ENCODE measurements around the gene CTXN1.

The CTXN1 gene

DNA sequence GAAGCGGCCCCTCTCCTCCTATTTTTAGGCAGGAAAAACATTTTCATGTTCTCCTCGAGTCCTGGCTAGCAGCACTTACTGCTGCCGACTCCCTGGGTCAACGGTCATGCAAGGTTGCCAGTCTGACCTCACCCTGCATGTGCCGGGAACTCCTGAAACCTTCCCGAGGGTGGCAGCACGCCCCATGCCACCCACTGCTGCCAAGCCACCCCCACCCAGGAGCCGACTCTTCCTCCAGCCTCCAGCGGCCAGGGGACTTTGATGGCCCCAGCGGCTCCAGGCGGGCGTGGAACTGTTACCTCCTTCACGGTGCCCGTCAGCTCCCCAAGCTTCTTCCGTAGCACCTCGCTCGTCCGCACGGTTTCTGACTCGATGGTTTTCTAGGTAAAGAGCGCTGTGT is 8.8 kb upstream of the CTXN1 start:
- TF ChIP-seq, protein P1, sequence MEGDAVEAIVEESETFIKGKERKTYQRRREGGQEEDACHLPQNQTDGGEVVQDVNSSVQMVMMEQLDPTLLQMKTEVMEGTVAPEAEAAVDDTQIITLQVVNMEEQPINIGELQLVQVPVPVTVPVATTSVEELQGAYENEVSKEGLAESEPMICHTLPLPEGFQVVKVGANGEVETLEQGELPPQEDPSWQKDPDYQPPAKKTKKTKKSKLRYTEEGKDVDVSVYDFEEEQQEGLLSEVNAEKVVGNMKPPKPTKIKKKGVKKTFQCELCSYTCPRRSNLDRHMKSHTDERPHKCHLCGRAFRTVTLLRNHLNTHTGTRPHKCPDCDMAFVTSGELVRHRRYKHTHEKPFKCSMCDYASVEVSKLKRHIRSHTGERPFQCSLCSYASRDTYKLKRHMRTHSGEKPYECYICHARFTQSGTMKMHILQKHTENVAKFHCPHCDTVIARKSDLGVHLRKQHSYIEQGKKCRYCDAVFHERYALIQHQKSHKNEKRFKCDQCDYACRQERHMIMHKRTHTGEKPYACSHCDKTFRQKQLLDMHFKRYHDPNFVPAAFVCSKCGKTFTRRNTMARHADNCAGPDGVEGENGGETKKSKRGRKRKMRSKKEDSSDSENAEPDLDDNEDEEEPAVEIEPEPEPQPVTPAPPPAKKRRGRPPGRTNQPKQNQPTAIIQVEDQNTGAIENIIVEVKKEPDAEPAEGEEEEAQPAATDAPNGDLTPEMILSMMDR (IDR thresholded peaks at IDR 0.05; ENCODE audit: borderline replicate concordance, control extremely low read depth, extremely low read depth, insufficient read depth, missing control alignments), result no peak
- no peak for DNase-seq (ENCODE audit: low spot score)
- in situ Hi-C loops (cut with MboI; ENCODE audit: low sequenced_read_pairs, unreplicated experiment), result no loop called here

DNA sequence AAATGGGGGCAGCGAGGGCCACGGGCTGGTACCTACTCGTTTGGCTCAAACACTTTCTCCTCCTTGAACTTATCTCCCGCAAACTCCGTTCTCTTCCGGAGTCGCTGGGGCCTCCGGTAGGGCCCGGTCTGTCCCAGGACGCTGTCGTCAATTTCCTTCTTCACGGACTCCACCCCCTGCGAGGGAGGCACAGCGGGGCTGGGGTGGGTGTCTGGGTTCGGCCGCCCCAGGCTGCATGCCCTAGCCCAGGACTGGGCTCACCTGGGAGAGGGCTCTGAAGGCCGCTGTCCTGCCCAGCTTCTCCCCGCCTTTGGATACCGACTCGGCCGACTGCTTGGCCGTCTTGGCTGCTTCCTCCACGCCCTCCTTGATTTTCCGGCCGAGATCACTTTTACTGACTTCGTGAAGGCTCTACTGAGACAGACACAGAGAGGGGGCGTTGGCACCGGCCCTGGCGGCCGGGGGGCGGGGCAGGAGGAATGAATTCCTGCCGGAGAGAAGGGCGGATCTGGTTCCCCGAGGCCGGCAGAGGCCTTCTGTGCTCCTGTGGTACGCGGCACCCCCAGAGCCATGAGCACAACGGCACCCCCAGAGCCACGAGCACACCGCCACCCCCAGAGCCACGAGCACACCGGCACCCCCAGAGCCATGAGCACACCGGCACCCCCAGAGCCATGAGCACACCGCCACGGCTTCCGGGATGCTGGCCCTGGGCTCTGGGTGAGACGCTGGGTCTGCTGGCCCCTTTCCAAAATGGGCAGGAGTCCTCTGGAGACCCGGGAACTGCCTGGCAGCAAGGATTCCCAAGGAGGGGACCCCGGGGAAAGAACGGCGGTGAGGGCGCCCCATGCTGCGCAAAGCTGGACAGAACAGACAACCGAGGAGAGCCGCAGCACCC is 8.1 kb upstream of the CTXN1 start:
- in situ Hi-C loops (cut with MboI; ENCODE audit: low sequenced_read_pairs, unreplicated experiment), result no loop called here
- DNase-seq (ENCODE audit: low spot score), result no peak
- TF ChIP-seq, protein P1 (IDR thresholded peaks at IDR 0.05; ENCODE audit: borderline replicate concordance, control extremely low read depth, extremely low read depth, insufficient read depth, missing control alignments), result no peak

DNA sequence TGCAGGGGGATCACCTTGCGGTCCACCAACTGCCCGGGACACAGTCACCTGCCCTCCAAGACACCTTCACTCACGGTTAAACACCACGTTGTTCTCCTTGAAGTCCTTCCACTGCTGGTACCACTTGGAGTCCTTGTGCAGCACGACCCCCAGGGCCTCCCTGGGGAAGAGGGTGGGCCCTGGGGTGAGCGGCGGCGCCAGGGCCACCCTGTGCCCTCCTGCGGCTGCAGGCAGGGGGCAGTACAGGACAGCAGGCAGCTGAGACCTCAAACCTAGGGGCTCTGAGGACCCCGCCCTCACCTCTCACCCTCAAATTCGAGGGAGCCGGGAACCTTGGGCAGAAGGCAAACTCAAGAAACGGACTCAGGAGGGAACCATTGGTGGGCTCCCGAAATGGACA is 7.5 kb upstream of the CTXN1 start:
- in situ Hi-C loops (cut with MboI; ENCODE audit: low sequenced_read_pairs, unreplicated experiment), result no loop called here
- no peak for DNase-seq (ENCODE audit: low spot score)

DNA sequence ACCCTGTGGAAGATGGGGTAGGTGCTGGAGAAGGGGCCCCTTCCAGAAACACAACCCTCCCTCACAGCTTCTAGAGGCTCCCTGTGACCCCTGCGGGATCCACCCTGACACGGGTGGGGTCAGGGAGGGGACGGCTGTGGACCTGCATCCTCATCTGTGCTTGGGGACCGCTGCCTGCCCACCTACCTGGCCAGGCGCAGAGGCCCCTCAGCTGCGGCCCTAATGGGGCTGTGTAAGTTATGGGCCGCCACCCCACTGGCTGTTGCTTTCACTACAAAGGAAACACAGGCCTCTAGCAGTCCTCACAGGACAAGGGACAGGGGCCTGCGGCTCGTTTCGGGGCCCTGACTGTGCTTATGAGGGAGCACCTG is 7.0 kb upstream of the CTXN1 start:
- no peak for DNase-seq (ENCODE audit: low spot score)
- in situ Hi-C loops (cut with MboI; ENCODE audit: low sequenced_read_pairs, unreplicated experiment), result no loop called here
- TF ChIP-seq, protein P1 (IDR thresholded peaks at IDR 0.05; ENCODE audit: borderline replicate concordance, control extremely low read depth, extremely low read depth, insufficient read depth, missing control alignments), result no peak

More for the DNA sequence above, 7.5 kb upstream of the CTXN1 start:
- TF ChIP-seq, protein P1 (IDR thresholded peaks at IDR 0.05; ENCODE audit: borderline replicate concordance, control extremely low read depth, extremely low read depth, insufficient read depth, missing control alignments), result no peak

DNA sequence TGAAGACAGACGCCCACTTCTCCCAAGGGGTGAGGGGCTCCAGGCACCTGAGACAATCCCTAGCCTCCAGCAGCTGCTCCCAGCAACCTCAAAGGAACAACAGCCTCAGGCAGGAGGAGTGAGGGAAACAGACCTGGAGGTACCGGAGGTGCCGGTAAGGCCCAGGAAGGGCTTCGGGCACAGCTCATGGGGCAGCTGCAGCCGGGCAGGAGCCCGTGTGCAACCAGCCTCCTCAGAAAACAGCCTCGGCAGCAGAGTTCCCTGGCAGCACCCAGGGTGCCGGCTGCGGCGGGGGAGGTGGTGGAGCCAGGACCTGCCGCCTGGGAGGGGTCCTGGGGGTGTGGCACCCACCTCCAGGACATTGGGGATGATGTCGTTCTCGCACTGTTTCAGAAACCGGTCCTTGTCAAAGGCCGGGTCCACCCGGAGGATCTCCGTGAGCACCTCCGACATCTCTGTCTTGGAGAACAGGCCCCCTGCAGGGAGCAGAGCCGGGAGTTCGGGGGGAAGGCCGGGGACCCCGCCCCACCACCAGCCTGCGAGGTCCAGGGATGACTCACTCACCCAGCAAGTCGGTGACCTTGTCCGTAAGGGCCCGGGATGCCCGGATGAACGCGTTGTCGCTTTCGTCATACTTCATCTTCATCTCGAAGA is 6.5 kb upstream of the CTXN1 start:
- in situ Hi-C loops (cut with MboI; ENCODE audit: low sequenced_read_pairs, unreplicated experiment), result no loop called here
- TF ChIP-seq, protein P1 (IDR thresholded peaks at IDR 0.05; ENCODE audit: borderline replicate concordance, control extremely low read depth, extremely low read depth, insufficient read depth, missing control alignments), result no peak
- DNase-seq (ENCODE audit: low spot score), result no peak

DNA sequence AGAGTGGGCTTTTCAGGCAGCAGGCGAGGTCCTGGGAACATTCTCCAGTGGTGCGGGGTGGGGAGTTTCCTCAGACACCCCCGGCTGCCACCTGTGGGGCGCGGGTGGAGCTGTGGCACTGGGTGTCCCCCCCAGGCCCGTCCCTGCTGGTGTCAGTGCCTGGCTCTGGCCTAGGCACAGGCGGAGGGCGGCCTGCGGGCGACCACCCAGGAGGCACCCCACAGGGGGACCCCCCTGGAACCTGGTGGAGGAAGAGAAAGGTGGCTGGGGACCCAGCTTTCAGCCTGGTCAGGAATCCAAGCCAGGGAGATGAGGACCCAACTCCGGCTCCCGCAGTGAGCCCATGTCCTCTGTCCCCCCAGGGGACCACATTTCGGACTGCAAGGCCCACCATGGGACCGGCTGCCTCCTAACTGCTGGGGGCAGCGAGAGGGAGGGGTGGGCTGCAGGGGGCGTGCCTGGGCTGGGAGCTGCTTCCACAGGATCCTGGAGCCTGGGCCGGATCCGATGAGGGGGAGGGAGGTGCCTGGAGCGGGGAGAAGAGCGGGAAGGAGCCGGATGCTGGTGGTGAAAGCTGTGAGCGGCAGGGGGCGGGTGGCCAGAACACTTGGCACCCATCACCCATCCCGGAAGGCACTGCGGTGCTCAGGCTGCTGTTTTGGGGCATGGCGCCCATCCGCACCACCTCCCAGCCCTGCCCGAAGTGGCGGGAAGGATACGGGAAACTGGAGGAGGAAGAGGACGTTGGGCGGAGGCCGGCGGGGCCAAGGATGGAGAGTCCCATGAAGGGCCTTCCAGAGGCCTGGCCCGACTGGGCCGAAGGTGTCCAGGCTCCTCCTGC is 5.5 kb upstream of the CTXN1 start:
- TF ChIP-seq, protein P1 (IDR thresholded peaks at IDR 0.05; ENCODE audit: borderline replicate concordance, control extremely low read depth, extremely low read depth, insufficient read depth, missing control alignments), result no peak
- in situ Hi-C loops (cut with MboI; ENCODE audit: low sequenced_read_pairs, unreplicated experiment), result no loop called here
- no peak for DNase-seq (ENCODE audit: low spot score)

Measured in GM13976 (cell line).